GM12878 (cell line): Measurements from ENCODE around the gene PDIK1L. TPM values are rescaled to one million over a fixed set of nuclear protein-coding genes. Genes with fewer than 3 reads are reported as not detected.

ENCODE experiments used
- ATAC-seq: fragments of 200-7000 bp; cut with Tn5 transposase; 3 replicates; pipeline ENCODE4 v1.9.1; 2020; ENCODE audit warnings: mild to moderate bottlenecking, moderate library complexity
- BruUV-seq: library from RNA; stranded (reverse); fragments of 400-500 nt; replicated peaks from 2 replicates; lab custom pipeline; 2021; lab: Mats Ljungman, UMichigan
- CTCF ChIA-PET: fragments of 300-600 bp; sonication (Branson Sonifier 250); formaldehyde crosslinking; extraction: SDS; loops from one replicate; lab custom pipeline; 2021; ENCODE audit warnings: inconsistent platforms; lab: Yijun Ruan, JAX
- POLR2A ChIA-PET: fragments of 350-600 bp; formaldehyde crosslinking; extraction: SDS; loops from one replicate; lab custom pipeline; 2021; ENCODE audit warnings: inconsistent platforms; lab: Charles Lee
- RAD21 ChIA-PET: fragments of 300-600 bp; sonication (Branson Sonifier 250); formaldehyde crosslinking; loops from one replicate; lab custom pipeline; 2023; ENCODE audit warnings: antibody characterized with exemption; ENCODE audit not compliant: unreplicated experiment; lab: Charles Lee
- SMC1A ChIA-PET: fragments of 300-600 bp; sonication (Branson Sonifier 250); formaldehyde crosslinking; loops from one replicate; lab custom pipeline; 2023; ENCODE audit not compliant: unreplicated experiment, uncharacterized antibody; lab: Charles Lee
- DNase-seq: peaks from one replicate; pipeline ENCODE4 v3.0.0-alpha.2; 2011; ENCODE audit warnings: low read depth, low spot score
- FAIRE-seq: peaks from 3 replicates; lab custom pipeline; 2011; peaks lifted over from hg19 to GRCh38; lab: Jason Lieb, UNC
- H2AFZ ChIP-seq: 2 replicates; pipeline ENCODE4 v1.6.0; 2011; ENCODE audit warnings: low read depth, low read length, control low read depth; ENCODE audit not compliant: control insufficient read depth
- H3K27ac ChIP-seq: 2 replicates; pipeline ENCODE4 v1.5.1; 2011; ENCODE audit warnings: control low read depth; ENCODE audit not compliant: control insufficient read depth, insufficient read depth
- H3K27me3 ChIP-seq, 2 experiments: replicated peaks in 1 of 2; 2 replicates each; pipeline versions ENCODE4 v1.6.0 to v1.6.1; 2011; ENCODE audit warnings: low read length in 1 of 2; ENCODE audit not compliant: control insufficient read depth in 2 of 2, insufficient read depth in 2 of 2
- H3K36me3 ChIP-seq, 2 experiments: 2 replicates each; pipeline ENCODE4 v1.5.1; 2011; ENCODE audit warnings: low read length in 1 of 2; ENCODE audit not compliant: control insufficient read depth in 2 of 2, insufficient read depth in 2 of 2
- H3K4me1 ChIP-seq: 2 replicates; pipeline ENCODE4 v1.6.1; 2011; ENCODE audit warnings: mild to moderate bottlenecking, low read length, moderate library complexity, mixed read lengths; ENCODE audit not compliant: control insufficient read depth, insufficient read depth
- H3K4me2 ChIP-seq: 2 replicates; pipeline ENCODE4 v1.6.0; 2011; ENCODE audit warnings: control low read depth; ENCODE audit not compliant: control insufficient read depth, insufficient read depth
- H3K4me3 ChIP-seq: fragments of 200-600 bp; sonication (generic); 2 replicates; pipeline ENCODE4 v1.5.1; 2016
- H3K79me2 ChIP-seq: 2 replicates; pipeline ENCODE4 v1.6.0; 2011; ENCODE audit warnings: low read length; ENCODE audit not compliant: control insufficient read depth, insufficient read depth
- H3K9ac ChIP-seq: 2 replicates; pipeline ENCODE4 v1.8.0; 2011; ENCODE audit warnings: low read length, control low read depth, mixed read lengths; ENCODE audit not compliant: control insufficient read depth, insufficient read depth
- H3K9me3 ChIP-seq: replicated peaks from 3 replicates; pipeline ENCODE4 v1.5.1; 2011; ENCODE audit warnings: mild to moderate bottlenecking, low read length; ENCODE audit not compliant: control insufficient read depth, insufficient read depth
- H4K20me1 ChIP-seq: 2 replicates; pipeline ENCODE4 v1.6.0; 2011; ENCODE audit not compliant: control insufficient read depth, insufficient read depth
- ATF2 ChIP-seq: IDR thresholded peaks from 2 replicates; pipeline ENCODE4 v1.6.1; 2012; ENCODE audit warnings: low read length, inconsistent platforms
- BRCA1 ChIP-seq: IDR thresholded peaks from 2 replicates; pipeline ENCODE4 v1.6.1; 2011; ENCODE audit warnings: low read depth, low read length, improper control_type of control experiment
- EGR1 ChIP-seq, 2 experiments: IDR thresholded peaks; 1 replicate in 1 of 2; 2 replicates in 1 of 2; pipeline ENCODE4 v1.6.1; 2011 to 2012; ENCODE audit warnings: low read depth in 2 of 2, low read length in 2 of 2, borderline replicate concordance in 1 of 2, mild to moderate bottlenecking in 1 of 2, moderate library complexity in 1 of 2
- GABPA ChIP-seq: IDR thresholded peaks from 2 replicates; pipeline ENCODE4 v1.6.1; 2014; ENCODE audit warnings: antibody characterized with exemption, low read depth, mild to moderate bottlenecking, inconsistent platforms
- KAT2A ChIP-seq: conservative IDR thresholded peaks from 2 replicates; pipeline ENCODE4 v1.6.1; 2011; ENCODE audit warnings: low read depth, low read length; ENCODE audit not compliant: control insufficient read depth
- MEF2B ChIP-seq: fragments of 450-650 bp; IDR thresholded peaks from 2 replicates; pipeline ENCODE4 v1.6.1; 2018; ENCODE audit warnings: mild to moderate bottlenecking, moderate library complexity; ENCODE audit not compliant: partially characterized antibody, poor library complexity, severe bottlenecking
- MTA2 ChIP-seq: fragments of 450-650 bp; IDR thresholded peaks from 2 replicates; pipeline ENCODE4 v1.6.1; 2016; ENCODE audit warnings: low read depth, mild to moderate bottlenecking, moderate library complexity
- NKRF ChIP-seq: fragments of 450-650 bp; conservative IDR thresholded peaks from 2 replicates; pipeline ENCODE4 v1.6.1; 2017; ENCODE audit warnings: mild to moderate bottlenecking, moderate library complexity
- NR2F1 ChIP-seq: fragments of 450-650 bp; conservative IDR thresholded peaks from 2 replicates; pipeline ENCODE4 v1.6.1; 2017; ENCODE audit warnings: mild to moderate bottlenecking
- PAX5 ChIP-seq: IDR thresholded peaks from 2 replicates; pipeline ENCODE4 v1.6.1; 2011; ENCODE audit warnings: low read depth, low read length, borderline replicate concordance
- POU2F2 ChIP-seq: IDR thresholded peaks from 3 replicates; pipeline ENCODE4 v1.6.1; 2011; ENCODE audit warnings: low read depth, mild to moderate bottlenecking, low read length, borderline replicate concordance
- RUNX3 ChIP-seq: IDR thresholded peaks from 2 replicates; pipeline ENCODE4 v1.6.1; 2012; ENCODE audit warnings: low read length, inconsistent platforms
- SMC3 ChIP-seq: IDR thresholded peaks from 2 replicates; pipeline ENCODE4 v1.6.1; 2011; ENCODE audit warnings: low read length, improper control_type of control experiment, borderline replicate concordance
- SREBF1 ChIP-seq: IDR thresholded peaks from 2 replicates; pipeline ENCODE4 v1.6.1; 2012; ENCODE audit warnings: mild to moderate bottlenecking, low read length
- USF1 ChIP-seq: IDR thresholded peaks from 2 replicates; pipeline ENCODE4 v1.6.1; 2011; ENCODE audit warnings: borderline replicate concordance, low read depth, mild to moderate bottlenecking, moderate library complexity, mixed read lengths, low read length; ENCODE audit not compliant: insufficient read depth; ENCODE audit errors: extremely low read length
- WRNIP1 ChIP-seq: IDR thresholded peaks from 2 replicates; pipeline ENCODE4 v1.6.1; 2011; ENCODE audit warnings: low read depth, low read length, improper control_type of control experiment, borderline replicate concordance
- WGBS: methylation state at CpG from one replicate; pipeline ENCODE4 v1.1.6; 2016; ENCODE audit warnings: low lambda C conversion rate; ENCODE audit not compliant: insufficient replicate concordance, insufficient coverage; ENCODE audit errors: missing lambda C conversion rate; 5-methylcytosine and 5-hydroxymethylcytosine counted together
- in situ Hi-C: fragments of 300-500 bp; cut with MboI; formaldehyde crosslinking; loops from 9 replicates; pipeline ENCODE4 v1.14.3; 2018; ENCODE audit warnings: mixed read lengths
- intact Hi-C: fragments of 100-400 bp; cut with micrococcal nuclease; formaldehyde crosslinking; loops from one replicate; pipeline ENCODE4 v1.14.2; 2022; ENCODE audit not compliant: unreplicated experiment
- polyA plus RNA-seq, 11 experiments: library from polyadenylated mRNA; depleted of rRNA in 4 of 11; unstranded in 6 of 11; stranded (reverse) in 5 of 11; fragments of >200 nt; fragmentation: Nextera tagmentation in 4 of 11; fragmentation: Illumina TruSeq in 1 of 11; extraction: Ambion mirVana in 4 of 11; extraction: Trizol in 1 of 11; gene quantifications; 1 replicate in 1 of 11; 2 replicates in 10 of 11; pipeline versions ENCODE4 v1.2.1 to v1.2.3, GENCODE V29; 2011 to 2016; ENCODE audit warnings: inconsistent platforms in 2 of 11, missing spikeins in 2 of 11, low read depth in 1 of 11
- total RNA-seq, 4 experiments: library from RNA; depleted of rRNA in 3 of 4; stranded (reverse); fragments of >200 nt in 3 of 4; fragmentation: Illumina TruSeq in 1 of 4; extraction: Trizol in 1 of 4; gene quantifications; 2 replicates each; pipeline versions ENCODE4 v1.2.1 to v1.2.3, GENCODE V29; 2013 to 2021

Gene PDIK1L
- total and polyA plus RNA-seq, 10 of the 15 experiments (the other 5 are each of a cell fraction or from before 2014, with no cell fraction given) = 4.0 to 15.9 (median 10.5) TPM

GRCh38 chr1:26158271-26158907, 46.8 kb downstream of the PDIK1L start:
- RAD21 ChIA-PET = interaction anchor here (0.8 kb wide), 1 partner anchor 76 kb away, joined by 3 read pairs; the partner anchor contains the start of gene CEP85
- no peak for DNase-seq
- H3K79me2 ChIP-seq = no peaks in the 10 kb centered on the region
- H3K9me3 ChIP-seq = no peaks in the 10 kb centered on the region
- TF ChIP-seq GABPA (no peak), SMC3 (no peak), BRCA1 (no peak), NKRF (no peak), RUNX3 (no peak), POU2F2 (no peak), SREBF1 (no peak), USF1 (no peak), PAX5 (no peak), ATF2 (no peak), MEF2B (no peak), EGR1 (IDR thresholded peaks at IDR 0.05; ENCODE audit: borderline replicate concordance in 1 of 2, low read depth in 2 of 2, low read length in 2 of 2) (no peak), MTA2 (no peak), NR2F1 (no peak), WRNIP1 (no peak), KAT2A (no peak)
- in situ Hi-C loops = no loop called here
- H3K9ac ChIP-seq = no peak overlapping the region
- no peak for ATAC-seq
- BruUV-seq = no TSS peak
- 39% methylated on average over 5 of the region's 5 CpGs for WGBS
- no peaks in the 10 kb centered on the region for H3K36me3 ChIP-seq
- FAIRE-seq = no peak
- no peaks in the 10 kb centered on the region for H4K20me1 ChIP-seq
- CTCF ChIA-PET = interaction anchor here (1.7 to 2.0 kb wide), 2 partner anchors 11 to 122 kb away, joined by 4 to 7 read pairs; partner anchors contain the start of genes C1orf232 and ZNF593
- H3K27ac ChIP-seq = no peak overlapping the region
- H3K4me3 ChIP-seq = no peak overlapping the region
- H3K27me3 ChIP-seq = peaks cover 5 to 19% of the 10 kb centered on the region in 2 experiments
- SMC1A ChIA-PET = no interaction called here
- POLR2A ChIA-PET = no interaction called here
- no peak overlapping the region for H3K4me2 ChIP-seq
- intact Hi-C loops = no loop called here
- H3K4me1 ChIP-seq = no peaks in the 10 kb centered on the region
- H2AFZ ChIP-seq = no peak overlapping the region
